ENCODE results near the gene FASN.

The FASN gene

GRCh38 chr17:82072827-82073226, 25.2 kb downstream of the FASN start:
- no peak for DNase-seq

- DNase-seq = no peak
These were observed 27.4 kb downstream of the FASN start for GRCh38 chr17:82070611-82071010.

- DNase-seq = no peak
These were observed 32.3 kb downstream of the FASN start, which contains the start of gene DUS1L for GRCh38 chr17:82065638-82066303. Gene DUS1L, minus strand, starts transcription at chr17:82065804. Its CDS starts 745 bp downstream, at chr17:82065059.

- no peak for DNase-seq
These were observed 32.8 kb downstream of the FASN start for GRCh38 chr17:82065193-82065637.

- no peak for DNase-seq
These were observed 33.4 kb downstream of the FASN start for GRCh38 chr17:82064433-82065192.

- DNase-seq = no peak
These were observed 34.3 kb downstream of the FASN start for GRCh38 chr17:82063424-82064415.

GRCh38 chr17:82062984-82063368, 35.1 kb downstream of the FASN start:
- DNase-seq = no peak

GRCh38 chr17:82062076-82062983, 35.7 kb downstream of the FASN start:
- no peak for DNase-seq

GRCh38 chr17:82061047-82061925, 36.8 kb downstream of the FASN start:
- no peak for DNase-seq

GRCh38 chr17:82060614-82061013, 37.4 kb downstream of the FASN start:
- DNase-seq = no peak

- DNase-seq = no peak
These were observed 38.0 kb downstream of the FASN start for GRCh38 chr17:82060001-82060380.

GRCh38 chr17:82059272-82060000, 38.6 kb downstream of the FASN start:
- DNase-seq = no peak

- DNase-seq = no peak
These were observed 39.2 kb downstream of the FASN start for GRCh38 chr17:82058855-82059249.

- DNase-seq = no peak
These were observed 39.7 kb downstream of the FASN start for GRCh38 chr17:82058230-82058854.

- DNase-seq = no peak
These were observed 41.1 kb downstream of the FASN start for GRCh38 chr17:82056729-82057621.

- no peak for DNase-seq
These were observed 41.9 kb downstream of the FASN start for GRCh38 chr17:82055965-82056728.

GRCh38 chr17:82055023-82055964, 42.7 kb downstream of the FASN start:
- no peak for DNase-seq

All from NCI-H1694 (cell line).